GM18526 (cell line): ENCODE results near the gene SORT1.

Experiments used
- POLR2A ChIP-seq: IDR thresholded peaks from 3 replicates; pipeline ENCODE4 v1.6.1; 2011; ENCODE audit not compliant: insufficient read length; ENCODE audit errors: extremely low read depth

Gene SORT1

DNA sequence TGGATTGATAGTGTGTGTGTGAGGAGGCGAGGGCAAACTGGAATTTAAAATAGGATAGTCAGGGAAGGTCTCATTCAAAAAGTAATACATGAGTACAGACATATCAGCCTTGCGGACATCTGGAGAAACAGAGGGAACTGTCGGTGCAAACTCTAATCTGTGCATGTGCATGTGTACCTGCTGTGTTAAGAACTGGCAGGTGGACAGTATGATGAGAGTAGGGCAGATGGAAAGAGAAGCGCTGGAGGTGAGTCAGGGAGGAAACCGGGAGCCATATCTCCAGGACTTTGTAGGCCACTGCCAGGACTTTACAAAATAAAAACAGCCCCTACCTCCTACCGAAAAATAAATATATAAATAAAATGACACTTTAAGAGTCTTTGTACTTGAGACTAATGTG is 59.6 kb downstream of the SORT1 start:
- TF ChIP-seq POLR2A, result no peak

DNA sequence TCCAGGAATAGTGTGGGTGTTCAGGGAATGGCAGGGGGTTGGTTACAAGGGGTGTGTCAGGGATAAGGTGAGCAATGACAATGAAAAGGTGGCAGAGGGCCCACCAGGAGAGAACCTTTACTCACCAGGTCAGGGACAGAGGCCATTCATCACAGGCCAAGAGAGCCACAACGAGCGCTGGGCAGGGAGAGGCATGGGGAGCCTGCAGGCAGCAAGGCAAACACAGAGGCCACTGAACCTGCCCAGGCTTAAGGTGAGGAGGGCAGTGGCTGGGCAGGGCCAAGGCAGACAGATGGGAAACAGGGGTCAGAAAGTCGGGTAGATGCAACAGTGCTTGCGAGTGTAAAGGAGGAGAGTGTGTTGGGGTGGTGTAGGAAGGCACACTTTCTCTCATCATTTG is 62.6 kb downstream of the SORT1 start:
- no peak for TF ChIP-seq POLR2A

DNA sequence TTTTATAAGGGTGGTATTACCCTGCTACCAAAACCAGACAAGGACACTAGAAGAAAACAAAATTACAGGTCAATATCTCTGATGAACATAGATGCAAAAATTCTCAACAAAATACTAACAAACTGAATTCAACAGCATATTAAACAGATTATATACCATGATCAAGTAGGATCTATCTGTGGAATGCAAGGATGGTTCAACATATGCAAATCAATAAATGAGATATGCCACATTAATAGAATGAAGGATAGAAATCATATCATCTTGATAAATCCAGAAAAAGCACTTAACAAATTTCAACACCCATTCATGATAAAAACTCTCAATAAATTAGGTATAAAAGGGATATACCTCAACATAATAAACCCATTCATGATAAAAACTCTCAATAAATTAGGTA is 66.6 kb downstream of the SORT1 start:
- TF ChIP-seq POLR2A, result no peak

DNA sequence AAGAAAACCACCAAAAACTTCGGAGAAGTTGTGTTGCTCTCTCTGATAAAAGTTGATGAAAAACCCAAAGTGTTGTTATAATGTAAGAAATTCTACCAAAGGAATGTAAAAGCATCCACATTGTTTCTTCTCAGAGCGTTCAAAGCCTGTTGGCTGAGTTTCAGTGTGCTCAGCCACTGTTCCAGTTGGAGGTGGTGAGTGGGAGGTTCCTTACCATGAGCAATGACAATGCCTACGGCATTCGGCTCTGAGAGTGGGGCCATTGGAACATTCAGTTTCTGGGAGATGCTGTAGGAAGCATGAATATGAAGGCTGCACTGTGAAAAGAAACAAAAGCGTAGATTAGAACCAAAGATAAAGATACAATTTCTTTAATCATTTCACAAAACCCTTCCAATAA is 70.4 kb downstream of the SORT1 start:
- TF ChIP-seq POLR2A, result no peak

DNA sequence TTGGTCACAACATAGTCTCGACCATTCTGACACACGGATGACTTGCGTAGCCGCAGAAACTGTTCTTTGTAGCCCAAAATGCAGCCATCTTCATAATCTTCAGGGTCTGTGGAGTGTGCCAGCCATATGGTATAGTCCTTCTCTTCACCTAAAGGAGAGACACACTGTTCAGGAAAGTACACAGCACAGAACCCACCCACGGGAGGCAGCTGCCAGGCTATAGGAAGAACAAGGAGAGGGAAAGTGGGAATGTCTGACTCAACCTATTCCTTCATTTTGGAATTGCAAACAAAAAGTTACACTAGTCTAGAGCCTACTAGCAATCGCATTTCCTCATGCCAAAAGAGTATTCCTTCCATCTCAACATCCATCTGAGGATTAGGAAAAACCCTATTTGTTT is 74.7 kb downstream of the SORT1 start:
- no peak for TF ChIP-seq POLR2A

DNA sequence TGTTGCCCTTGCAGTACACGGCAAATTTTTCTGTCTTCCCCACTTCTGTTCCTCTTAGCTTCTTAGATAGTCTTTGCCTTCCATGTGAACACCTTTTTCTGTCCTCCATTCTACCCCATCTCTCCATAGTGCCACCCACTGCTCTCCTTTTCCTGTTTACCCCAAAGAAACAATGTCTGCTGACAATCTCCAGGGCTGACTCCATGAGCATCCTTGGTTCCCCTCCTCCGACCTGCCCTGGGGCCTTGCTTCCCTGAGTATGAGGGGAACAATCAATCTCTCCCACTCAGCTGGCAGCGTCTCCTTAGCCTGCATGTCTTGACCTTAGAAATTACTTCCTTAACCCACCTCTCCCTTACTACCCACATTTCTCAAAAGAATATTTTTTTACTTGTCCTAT is 78.6 kb downstream of the SORT1 start:
- TF ChIP-seq POLR2A, result no peak

DNA sequence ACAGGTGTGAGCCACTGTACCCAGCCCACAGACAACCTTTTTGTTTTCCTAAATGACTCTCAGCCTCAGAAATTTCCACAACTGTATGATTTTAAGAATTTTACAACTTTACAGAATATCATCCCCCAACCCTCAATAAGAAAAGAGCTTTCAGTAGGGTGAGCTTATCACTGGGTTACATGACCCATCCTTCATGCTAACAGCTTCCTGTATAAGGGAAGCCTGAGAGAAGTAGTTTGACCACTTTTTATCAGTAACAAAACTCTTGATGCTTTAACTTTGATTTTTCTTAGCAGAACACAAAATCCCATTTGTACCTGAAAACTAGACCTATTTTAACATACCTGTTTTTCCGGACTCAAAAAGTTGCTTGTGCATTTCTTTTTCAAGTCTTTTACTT is 81.2 kb downstream of the SORT1 start:
- TF ChIP-seq POLR2A, result no peak

DNA sequence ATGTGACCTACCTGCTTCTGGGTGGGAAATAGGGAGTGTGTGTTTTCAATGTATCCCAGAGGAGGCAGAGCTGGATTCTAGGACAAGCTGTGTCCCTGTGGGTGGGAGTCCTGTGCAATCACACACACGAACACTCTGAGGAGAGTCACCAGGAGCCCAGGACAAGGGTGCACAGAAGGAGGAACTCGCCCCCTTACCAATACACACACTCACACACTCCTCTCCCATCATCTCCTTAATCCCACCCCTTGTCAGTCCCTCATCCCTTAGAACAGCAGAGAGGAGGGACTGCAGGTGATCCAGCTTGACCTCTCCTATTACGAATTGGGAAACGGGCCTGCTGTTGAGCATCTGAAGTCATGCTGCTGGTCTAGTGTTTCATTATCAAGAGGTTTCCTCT is 82.4 kb downstream of the SORT1 start:
- no peak for TF ChIP-seq POLR2A

DNA sequence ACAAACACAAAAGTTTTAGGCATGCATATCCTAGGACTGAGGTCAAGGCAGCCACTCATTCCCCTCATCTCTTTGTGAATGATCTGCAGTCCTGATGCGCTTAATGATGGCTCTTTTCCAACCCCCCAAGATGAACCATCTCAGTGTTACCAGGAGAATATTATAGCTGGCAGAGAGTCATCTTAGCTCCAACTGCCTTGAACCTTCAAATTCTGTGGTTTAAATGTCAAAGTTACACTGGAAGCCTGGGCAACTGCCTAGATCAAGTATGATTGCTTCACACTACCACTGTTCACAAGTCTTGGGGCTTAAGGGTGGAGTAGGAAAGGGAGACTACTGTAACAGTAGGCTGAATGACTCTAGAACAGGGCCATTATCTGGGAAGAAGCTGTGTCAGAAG is 82.9 kb downstream of the SORT1 start:
- no peak for TF ChIP-seq POLR2A

DNA sequence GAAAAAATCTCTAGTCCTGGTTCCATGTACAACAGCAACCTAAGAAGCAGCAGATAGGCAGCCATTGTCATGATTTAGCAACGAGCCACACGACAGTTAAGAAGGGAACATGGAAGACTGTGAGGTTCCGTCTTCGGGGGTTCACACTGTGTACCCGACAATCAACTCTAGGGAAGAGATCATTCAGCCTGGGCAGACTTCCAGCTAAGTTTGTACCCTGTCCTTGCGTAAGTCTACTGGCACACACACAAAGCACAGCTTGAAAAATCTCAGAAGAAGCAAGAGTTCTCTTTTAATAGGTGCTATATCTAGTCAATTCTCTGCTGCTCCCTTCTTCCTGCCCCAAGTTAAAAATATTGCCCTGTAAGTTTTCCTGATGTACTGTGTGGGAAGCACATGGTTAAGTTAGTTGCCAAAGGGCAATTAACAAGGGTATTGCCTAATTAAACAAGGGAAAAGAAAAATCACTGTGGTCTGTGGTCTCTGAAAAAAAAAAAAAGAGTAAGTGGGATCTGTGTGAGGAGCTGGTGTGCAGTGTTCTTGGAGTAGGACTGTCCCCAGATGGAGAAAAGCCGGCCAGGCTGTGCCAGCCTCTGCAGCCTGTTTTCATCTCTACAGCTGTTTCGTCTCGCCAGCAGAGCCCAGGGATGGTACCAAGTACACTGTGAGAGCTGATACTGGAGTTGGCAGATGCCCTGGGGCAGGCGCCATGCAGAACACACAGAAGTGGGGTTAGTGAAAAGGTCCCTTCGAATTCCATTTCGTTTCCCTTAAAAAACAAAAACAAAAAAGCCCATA is 84.5 kb downstream of the SORT1 start:
- TF ChIP-seq POLR2A, result no peak

DNA sequence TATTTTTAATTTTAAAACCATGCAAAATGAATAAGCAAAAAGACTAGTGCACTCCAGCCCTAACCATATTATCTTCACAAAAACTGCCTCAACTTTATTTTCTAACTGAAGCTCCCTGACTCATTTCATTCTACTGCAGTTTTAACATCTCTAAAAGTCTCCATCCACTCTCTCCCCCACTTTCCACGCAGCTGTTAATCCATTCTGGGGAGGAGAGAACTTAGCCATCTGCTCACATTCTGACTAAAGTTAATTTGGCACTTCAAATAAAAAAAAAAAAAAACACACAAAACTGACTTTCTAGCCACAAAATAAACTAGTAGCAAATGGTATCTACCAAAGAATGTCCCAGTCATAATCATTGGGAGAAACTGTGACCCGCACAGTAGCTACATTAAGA is 85.5 kb downstream of the SORT1 start:
- TF ChIP-seq POLR2A, result no peak

DNA sequence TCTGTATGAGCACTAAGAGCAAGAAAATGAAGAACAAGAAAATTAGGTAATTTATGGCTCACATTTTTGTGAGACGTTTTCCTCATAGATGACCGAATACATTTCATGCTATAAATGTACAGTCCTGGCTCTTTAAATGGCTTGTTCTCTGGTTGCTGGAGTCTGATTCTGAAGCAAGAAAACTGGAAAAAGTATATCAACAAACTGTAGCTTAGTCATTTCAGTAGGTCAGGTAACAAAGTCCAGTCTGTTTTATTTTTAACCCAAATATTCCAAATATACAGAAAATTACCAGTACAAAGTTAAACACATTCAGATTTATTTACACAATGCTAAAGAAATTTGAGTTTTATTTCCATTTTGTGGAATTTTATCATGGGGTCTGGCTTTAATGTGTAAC is 88.4 kb downstream of the SORT1 start:
- no peak for TF ChIP-seq POLR2A

DNA sequence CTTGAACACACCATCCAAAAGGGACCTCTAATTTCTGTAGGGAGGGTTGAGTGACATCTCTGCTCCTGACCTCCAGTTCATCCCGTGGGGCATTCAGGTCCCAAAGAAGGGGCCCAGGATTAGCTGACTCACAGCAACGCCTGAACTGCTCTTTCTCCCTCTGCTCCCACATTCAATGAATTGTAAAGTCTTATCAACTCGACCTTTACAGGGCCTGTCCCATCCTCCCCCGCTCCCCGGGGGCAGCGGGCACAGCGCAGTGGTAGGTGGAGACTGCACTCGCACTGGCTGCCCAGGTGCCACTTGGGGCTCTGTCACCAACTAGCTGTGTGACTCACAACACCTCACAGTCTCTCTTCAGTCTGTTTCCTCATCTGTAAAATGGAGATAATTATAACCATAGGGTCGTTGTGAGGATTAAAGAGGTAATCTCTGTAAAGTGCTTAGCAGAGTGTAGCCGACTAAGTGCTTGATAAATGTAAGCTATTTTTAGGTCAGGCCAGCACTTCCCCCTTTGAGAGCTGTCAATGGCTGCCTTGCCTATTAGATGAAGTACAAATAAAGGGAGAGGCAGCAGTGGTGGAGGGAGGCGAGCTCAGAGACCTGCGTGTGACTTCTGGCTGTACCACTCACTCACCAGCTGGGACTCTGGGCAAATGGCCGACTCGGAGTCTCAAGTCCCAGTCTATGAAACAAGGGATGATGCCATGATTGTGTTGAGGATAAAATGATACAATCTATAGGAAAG is 90.3 kb downstream of the SORT1 start:
- TF ChIP-seq POLR2A, result no peak

DNA sequence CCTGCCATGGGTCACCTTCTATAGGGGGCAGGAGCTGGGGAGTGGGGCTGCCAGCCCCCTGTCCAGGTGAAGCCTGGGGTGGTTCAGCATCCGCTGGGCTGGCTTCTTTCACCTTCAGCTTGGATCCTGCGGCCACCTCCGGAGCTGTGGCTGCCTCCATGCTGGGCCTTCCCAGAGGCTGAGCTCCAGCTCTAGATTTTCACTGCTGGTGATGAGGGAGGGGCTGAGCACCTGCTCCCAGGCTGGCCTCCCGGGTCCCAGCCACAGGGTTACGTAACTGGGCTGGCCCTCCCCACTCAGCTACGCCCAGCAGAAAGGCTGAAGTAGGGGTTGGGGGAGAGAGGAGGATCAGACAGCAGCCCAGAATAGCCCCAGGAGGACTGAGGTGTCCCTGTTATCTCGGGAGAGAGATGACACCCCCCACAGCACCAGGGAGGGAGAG is 90.9 kb downstream of the SORT1 start, which contains the start of gene MYBPHL:
MYBPHL (minus strand) TSS at position 180 of the 442 bp plus-strand sequence; CDS start at position 160, 20 bp downstream.
- TF ChIP-seq POLR2A, result no peak

DNA sequence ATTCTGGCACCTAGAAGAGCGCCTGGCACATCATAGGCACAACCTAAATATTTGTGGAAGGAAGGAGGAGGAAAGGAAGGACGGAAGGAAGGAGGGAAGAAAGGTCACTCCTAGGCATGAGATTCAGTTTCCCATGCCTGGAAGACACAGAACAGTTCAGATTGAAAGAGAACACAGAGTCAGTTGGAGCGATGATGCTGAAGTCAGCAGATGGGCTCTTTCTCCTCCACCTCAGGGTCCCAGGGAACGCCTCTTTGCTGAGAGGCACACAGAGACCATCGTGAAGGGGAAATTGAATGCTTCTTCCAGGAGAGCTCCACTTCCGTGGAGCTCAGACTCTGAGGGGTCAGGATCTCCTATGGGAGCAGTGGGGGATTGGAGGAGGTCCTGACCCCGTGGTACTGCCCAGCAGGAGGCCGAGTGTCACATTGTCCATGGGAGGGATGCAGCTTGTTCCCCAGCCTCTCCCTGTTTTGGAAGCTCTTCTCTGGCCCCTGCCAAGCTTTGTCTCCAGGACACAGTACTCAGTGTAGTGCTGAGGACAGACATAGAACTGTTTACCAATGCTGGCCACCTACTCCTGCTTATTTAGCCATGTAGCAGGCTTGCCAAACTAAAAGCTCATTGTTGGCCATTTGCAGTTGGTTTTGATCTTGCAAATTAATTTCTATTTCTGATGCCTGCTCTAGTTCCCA is 93.3 kb downstream of the SORT1 start:
- TF ChIP-seq POLR2A, result no peak

DNA sequence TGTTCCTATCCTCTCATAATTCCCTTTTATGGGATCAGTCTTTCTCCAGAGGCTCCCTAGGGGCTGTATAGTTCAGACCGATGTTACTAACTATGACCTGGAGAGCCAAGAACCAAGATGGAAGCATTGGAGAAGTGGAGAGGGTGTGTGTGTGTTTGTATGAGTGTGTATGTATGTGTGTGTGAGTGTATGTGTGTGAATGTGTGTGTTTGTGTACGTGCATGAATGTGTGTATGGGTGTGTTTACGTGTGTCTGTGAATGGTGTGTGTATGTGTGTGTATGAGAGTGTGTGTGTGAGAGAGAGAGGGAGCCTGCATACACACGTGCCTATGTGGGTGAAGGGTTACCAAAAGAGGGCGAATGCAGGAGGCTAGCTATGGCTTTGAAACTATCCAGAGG is 95.8 kb downstream of the SORT1 start:
- no peak for TF ChIP-seq POLR2A
